Stomach (tissue), 9 donors: Measurements from ENCODE around the gene ZNRD2. TPM values are rescaled to one million over a fixed set of nuclear protein-coding genes. Genes with fewer than 3 reads are reported as not detected.

Source experiments
- DNase-seq, 2 donors: peaks; one replicate each; pipeline versions ENCODE4 v3.0.0 to v3.0.0-alpha.2; 2013 to 2019
- H3K27ac ChIP-seq, 5 donors: fragments of 200-600 bp in 4 of 5; sonication (generic) in 4 of 5; one replicate each; pipeline ENCODE4 v1.5.1; 2013 to 2019; ENCODE audit warnings: mild to moderate bottlenecking in 1 of 5, moderate library complexity in 1 of 5
- H3K27me3 ChIP-seq, 3 donors: fragments of 200-600 bp; sonication (generic); one replicate each; pipeline ENCODE4 v1.5.1; 2017 to 2019; ENCODE audit warnings: mixed run types in 1 of 3
- H3K36me3 ChIP-seq, 4 donors: fragments of 200-600 bp; sonication (generic); 1 replicate in 3 of 4; 2 replicates in 1 of 4; pipeline ENCODE4 v1.5.1; 2016 to 2019
- H3K4me1 ChIP-seq, 4 donors: fragments of 200-600 bp; sonication (generic); one replicate each; pipeline ENCODE4 v1.5.1; 2016 to 2019
- H3K4me3 ChIP-seq, 4 donors: fragments of 200-600 bp; sonication (generic) in 3 of 4; one replicate each; pipeline ENCODE4 v1.5.1; 2016 to 2019; ENCODE audit warnings: mild to moderate bottlenecking in 1 of 4
- H3K9me3 ChIP-seq, 4 donors: fragments of 200-600 bp; sonication (generic); one replicate each; pipeline ENCODE4 v1.5.1; 2016 to 2019
- CTCF ChIP-seq, 7 experiments: fragments of 450-650 bp in 4 of 7; fragments of 200-600 bp in 3 of 7; sonication (generic) in 3 of 7; IDR thresholded peaks; one replicate each; pipeline ENCODE4 v1.5.1; 2016 to 2019; ENCODE audit warnings: antibody characterized with exemption in 7 of 7, control low read depth in 2 of 7, mild to moderate bottlenecking in 1 of 7
- EP300 ChIP-seq: sonication (generic); formaldehyde crosslinking; IDR thresholded peaks from one replicate; pipeline ENCODE4 v1.6.1; 2017; ENCODE audit warnings: antibody characterized with exemption
- POLR2A ChIP-seq, 4 donors: fragments of 450-650 bp; IDR thresholded peaks; one replicate each; pipeline ENCODE4 v1.6.1; 2016; ENCODE audit warnings: antibody characterized with exemption in 4 of 4, control low read depth in 2 of 4, mild to moderate bottlenecking in 1 of 4, moderate library complexity in 1 of 4
- POLR2AphosphoS5 ChIP-seq, 3 donors: sonication (generic); formaldehyde crosslinking; IDR thresholded peaks; one replicate each; pipeline ENCODE4 v1.6.1; 2016; ENCODE audit warnings: antibody characterized with exemption in 3 of 3
- WGBS, 5 donors: extraction: QIAGEN DNeasy Blood & Tissue Kit in 3 of 5; methylation state at CpG; one replicate each; pipeline versions ENCODE4 v1.1.5 to v1.1.7; 2013 to 2018; 5-methylcytosine and 5-hydroxymethylcytosine counted together
- intact Hi-C: fragments of 100-400 bp; cut with DNase I; formaldehyde crosslinking; loops from one replicate; pipeline ENCODE4 v1.15.1; 2023; ENCODE audit warnings: low total_unique reads
- polyA plus RNA-seq, 3 donors: library from polyadenylated mRNA; stranded (reverse); fragments of 200-250 nt; gene quantifications; one replicate each; pipeline ENCODE4 v1.2.3, GENCODE V29; 2013
- total RNA-seq, 5 donors: library from RNA; depleted of rRNA; stranded (reverse); fragments of >200 nt; gene quantifications; one replicate each; pipeline versions ENCODE4 v1.1.0 to v1.2.3, GENCODE V29; 2014 to 2016
- donor health status: healthy with polysubstance abuse.
- donor health status: Bipolar disorder and iron deficiency.
- donor health status: healthy.

The ZNRD2 gene
- total and polyA plus RNA-seq, 8 donors: 17.7 to 99.1 (median 51.8) TPM

GRCh38 chr11:65617136-65617850 lies 47.0 kb downstream of the ZNRD2 start:
- Histone ChIP-seq H3K4me3 (peak overlapping the region in 3 of 4 donors; percentile 79 to 98 (median 98)), H3K9me3 (no peaks in the 10 kb centered on the region), H3K27me3 (no peaks in the 10 kb centered on the region), H3K27ac (no peak overlapping the region), H3K36me3 (peaks cover 40 to 60% (median 58%) of the 10 kb centered on the region in 4 donors), H3K4me1 (peaks cover 27 to 48% (median 33%) of the 10 kb centered on the region in 4 donors)
- TF ChIP-seq POLR2A (IDR thresholded peaks at IDR 0.05): no peak
- TF ChIP-seq CTCF (IDR thresholded peaks at IDR 0.05): no peak
- TF ChIP-seq EP300: no peak
- no peak for TF ChIP-seq POLR2AphosphoS5 (IDR thresholded peaks at IDR 0.05)
- no peak for DNase-seq
- intact Hi-C loops: no loop called here
- 82 to 93% (median 89%) methylated on average over 17 of the region's 17 CpGs for WGBS, 5 donors

DNA sequence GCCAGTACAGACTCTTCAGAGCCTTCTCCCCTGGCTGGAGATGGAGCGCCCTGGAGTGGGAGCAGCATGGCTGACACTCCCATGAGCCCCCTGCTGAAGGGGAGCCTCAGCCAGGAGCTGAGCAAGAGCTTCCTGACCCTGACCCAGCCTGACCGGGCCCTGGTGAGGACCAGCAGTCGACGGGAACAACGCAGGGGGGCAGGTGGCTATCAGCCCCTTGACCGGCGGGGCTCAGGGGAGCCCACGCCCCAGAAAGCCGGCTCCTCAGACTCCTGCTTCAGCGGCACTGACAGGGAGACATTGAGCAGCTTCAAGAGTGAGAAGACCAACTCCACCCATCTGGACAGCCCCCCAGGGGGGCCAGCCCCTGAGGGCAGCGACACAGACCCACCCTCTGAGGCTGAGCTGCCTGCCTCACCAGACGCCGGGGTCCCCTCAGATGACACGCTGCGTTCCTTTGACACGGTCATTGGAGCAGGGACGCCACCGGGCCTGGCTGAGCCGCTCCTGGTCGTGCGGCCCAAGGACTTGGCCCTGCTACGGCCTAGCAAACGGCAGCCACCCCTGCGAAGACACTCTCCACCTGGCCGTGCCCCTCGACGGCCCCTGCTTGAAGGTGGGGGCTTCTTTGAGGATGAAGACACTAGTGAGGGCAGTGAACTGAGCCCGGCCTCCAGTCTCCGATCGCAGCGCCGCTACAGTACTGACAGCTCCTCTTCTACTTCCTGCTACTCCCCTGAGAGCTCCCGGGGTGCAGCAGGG lies 47.9 kb downstream of the ZNRD2 start:
- Histone ChIP-seq H3K27ac (no peak overlapping the region), H3K4me3 (no peak overlapping the region), H3K36me3 (peaks cover 40 to 65% (median 62%) of the 10 kb centered on the region in 4 donors), H3K4me1 (peaks cover 19 to 39% (median 25%) of the 10 kb centered on the region in 4 donors), H3K27me3 (no peaks in the 10 kb centered on the region), H3K9me3 (no peaks in the 10 kb centered on the region)
- 92 to 96% (median 95%) methylated on average over 5 to 33 of the region's 33 CpGs for WGBS, 5 donors
- no peak for DNase-seq
- TF ChIP-seq EP300 (no peak), CTCF (IDR thresholded peaks at IDR 0.05) (no peak), POLR2AphosphoS5 (IDR thresholded peaks at IDR 0.05) (no peak), POLR2A (IDR thresholded peaks at IDR 0.05) (no peak)
- intact Hi-C loops: no loop called here

- intact Hi-C loops: no loop called here
- no peak for DNase-seq
- 89 to 96% (median 93%) methylated on average over 8 to 14 of the region's 14 CpGs for WGBS, 5 donors
Measured at GRCh38 chr11:65618763-65619162, 48.5 kb downstream of the ZNRD2 start.

More at GRCh38 chr11:65618763-65619162, 48.5 kb downstream of the ZNRD2 start:
- Histone ChIP-seq H3K27me3 (no peaks in the 10 kb centered on the region), H3K4me1 (peaks cover 15 to 34% (median 20%) of the 10 kb centered on the region in 4 donors), H3K36me3 (peaks cover 41 to 70% (median 68%) of the 10 kb centered on the region in 4 donors), H3K27ac (no peak overlapping the region), H3K9me3 (no peaks in the 10 kb centered on the region), H3K4me3 (no peak overlapping the region)
- TF ChIP-seq POLR2A (IDR thresholded peaks at IDR 0.05): no peak
- no peak for TF ChIP-seq POLR2AphosphoS5 (IDR thresholded peaks at IDR 0.05)
- TF ChIP-seq CTCF (IDR thresholded peaks at IDR 0.05): no peak
- TF ChIP-seq EP300: no peak
